Measurements from ENCODE around the gene FBXO31. TPM values are rescaled to one million over a fixed set of nuclear protein-coding genes. Genes with fewer than 3 reads are reported as not detected.

FBXO31 gene
- total and polyA plus RNA-seq, 2 of the 13 experiments (the other 11 are each of a cell fraction or from before 2014, with no cell fraction given), result 92.4 to 101 TPM

DNA sequence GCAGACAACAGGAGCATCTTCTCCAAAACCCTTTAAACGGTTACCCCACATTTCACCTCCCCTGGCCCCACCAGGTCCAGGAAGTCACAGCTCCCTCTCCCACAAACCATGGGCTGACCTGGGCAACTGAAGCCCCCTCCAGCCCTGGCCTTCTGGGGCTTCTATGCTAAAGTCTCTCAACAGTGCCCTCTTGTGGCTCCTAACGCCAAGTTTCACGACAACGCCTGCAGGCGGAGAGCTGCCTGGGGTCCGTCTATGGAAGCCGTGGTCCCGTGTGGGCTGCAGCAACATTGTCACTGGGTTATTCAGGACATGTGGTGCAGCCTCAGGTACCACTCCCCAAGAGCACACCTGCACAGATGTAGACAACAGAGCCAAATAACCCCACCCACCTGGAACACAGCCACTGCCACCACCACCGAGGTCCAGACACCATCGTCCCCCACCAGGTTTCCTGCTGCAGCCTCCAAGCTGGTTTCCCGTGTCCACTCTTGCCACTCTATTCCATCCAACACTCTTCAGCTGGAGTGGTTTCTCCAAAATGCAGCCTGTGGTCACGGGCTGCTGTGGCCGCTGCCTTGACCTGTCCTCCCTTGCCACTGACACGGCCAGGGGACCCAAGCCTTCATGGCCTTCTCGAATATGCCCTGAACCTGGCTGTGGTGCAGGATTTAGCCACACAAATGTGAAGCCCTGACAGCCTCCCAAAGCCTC is 85.5 kb downstream of the FBXO31 start (continued):
- TF ChIP-seq CTCF (CRISPR knock-in tag; IDR thresholded peaks at IDR 0.05) (peak; percentile 78), AHR (CRISPR knock-in tag; IDR thresholded peaks at IDR 0.05) (peak; percentile 48; the same call in 1 of the 2 replicates), SMC3 (IDR thresholded peaks at IDR 0.05; ENCODE audit: low read length) (peak; percentile 28; the same call in 1 of the 2 replicates)

GRCh38 chr16:87297407-87297806 is 86.2 kb downstream of the FBXO31 start:
- H3K27ac ChIP-seq (ENCODE audit: extremely low read length, insufficient read depth, low read length), result no peak overlapping the region
- H3K36me3 ChIP-seq (replicated peaks in 1 of 2; ENCODE audit: control insufficient read depth in 1 of 2, insufficient read depth in 2 of 2, low read length in 2 of 2), result no peaks in the 10 kb centered on the region; a peak in 1 of 5 replicates
- BruUV-seq (replicated peaks), result no TSS peak
- no peaks in the 10 kb centered on the region for H3K9me3 ChIP-seq (ENCODE audit: low read length)
- no peak for FAIRE-seq
- no peak overlapping the region for H3K4me3 ChIP-seq (replicated peaks in 1 of 3; ENCODE audit: insufficient read depth in 1 of 3, low read depth in 2 of 3, low read length in 3 of 3)
- intact Hi-C loops (cut with micrococcal nuclease; ENCODE audit: unreplicated experiment) (loop anchor here (5.0 kb wide), 1 partner anchor 735 kb away; no protein-coding TSS in a partner anchor), in situ Hi-C loops (cut with HindIII; ENCODE audit: extremely low pct_ligation_motif_present, low pct_unique_long_range_greater_than_20kb) (no loop called here)
- peak; percentile 5; the same call in 2 of the 3 replicates for ATAC-seq
- H3K4me1 ChIP-seq (ENCODE audit: insufficient read depth, low read length), result peaks cover 25% of the 10 kb centered on the region
- ChIA-PET POLR2A (interaction anchor here (1.2 kb wide), 1 partner anchor 20 kb away, joined by 5 read pairs; the partner anchor contains the start of gene C16orf95), CTCF (ENCODE audit: low intra/inter-chr PET ratio, low total read pairs) (interaction anchor here (1.1 to 1.7 kb wide), 3 partner anchors 94 to 734 kb away, joined by 3 to 5 read pairs (median 5); no protein-coding TSS in a partner anchor)
- H3K27me3 ChIP-seq (ENCODE audit: control insufficient read depth in 1 of 2, insufficient read depth in 2 of 2, low read length in 2 of 2), result no peaks in the 10 kb centered on the region
- 79% methylated on average over 3 of the region's 5 CpGs for WGBS (ENCODE audit: low lambda C conversion rate)
- no peak overlapping the region for H3K4me2 ChIP-seq (ENCODE audit: low read depth, low read length)
- no peak overlapping the region for H2AFZ ChIP-seq (ENCODE audit: low read length)
- no peak overlapping the region for H3K9ac ChIP-seq (ENCODE audit: insufficient read depth, low read depth, low read length)
- H4K20me1 ChIP-seq (ENCODE audit: insufficient read depth, low read length), result no peaks in the 10 kb centered on the region
- DNase-seq (ENCODE audit: low spot score), result no peak
- H3K79me2 ChIP-seq (ENCODE audit: insufficient read depth, low read length), result no peaks in the 10 kb centered on the region
- no peak for TF ChIP-seq ZBTB14 (CRISPR knock-in tag; IDR thresholded peaks at IDR 0.05)
- no peak for TF ChIP-seq ZNF788 (CRISPR knock-in tag; IDR thresholded peaks at IDR 0.05; ENCODE audit: borderline replicate concordance)
- TF ChIP-seq, protein P1, sequence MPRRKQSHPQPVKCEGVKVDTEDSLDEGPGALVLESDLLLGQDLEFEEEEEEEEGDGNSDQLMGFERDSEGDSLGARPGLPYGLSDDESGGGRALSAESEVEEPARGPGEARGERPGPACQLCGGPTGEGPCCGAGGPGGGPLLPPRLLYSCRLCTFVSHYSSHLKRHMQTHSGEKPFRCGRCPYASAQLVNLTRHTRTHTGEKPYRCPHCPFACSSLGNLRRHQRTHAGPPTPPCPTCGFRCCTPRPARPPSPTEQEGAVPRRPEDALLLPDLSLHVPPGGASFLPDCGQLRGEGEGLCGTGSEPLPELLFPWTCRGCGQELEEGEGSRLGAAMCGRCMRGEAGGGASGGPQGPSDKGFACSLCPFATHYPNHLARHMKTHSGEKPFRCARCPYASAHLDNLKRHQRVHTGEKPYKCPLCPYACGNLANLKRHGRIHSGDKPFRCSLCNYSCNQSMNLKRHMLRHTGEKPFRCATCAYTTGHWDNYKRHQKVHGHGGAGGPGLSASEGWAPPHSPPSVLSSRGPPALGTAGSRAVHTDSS (CRISPR knock-in tag; conservative IDR thresholded peaks at IDR 0.05), result no peak
- TF ChIP-seq BRD4 (CRISPR knock-in tag; IDR thresholded peaks at IDR 0.05), result no peak
- TF ChIP-seq KAT8 (CRISPR knock-in tag; IDR thresholded peaks at IDR 0.05), result no peak
- TF ChIP-seq BCLAF1 (IDR thresholded peaks at IDR 0.05), result no peak
- 0 out of 2 replicates have a peak, but pooled peaks have one; percentile 34 for TF ChIP-seq NR0B2 (CRISPR knock-in tag; IDR thresholded peaks at IDR 0.05)
- TF ChIP-seq ZNF333 (CRISPR knock-in tag; IDR thresholded peaks at IDR 0.05; ENCODE audit: borderline replicate concordance), result 0 out of 2 replicates have a peak, but pooled peaks have one; percentile 52

Data from HepG2 (cell line).